ENCODE results near the gene FREM3.

- TF ChIP-seq, protein P1, sequence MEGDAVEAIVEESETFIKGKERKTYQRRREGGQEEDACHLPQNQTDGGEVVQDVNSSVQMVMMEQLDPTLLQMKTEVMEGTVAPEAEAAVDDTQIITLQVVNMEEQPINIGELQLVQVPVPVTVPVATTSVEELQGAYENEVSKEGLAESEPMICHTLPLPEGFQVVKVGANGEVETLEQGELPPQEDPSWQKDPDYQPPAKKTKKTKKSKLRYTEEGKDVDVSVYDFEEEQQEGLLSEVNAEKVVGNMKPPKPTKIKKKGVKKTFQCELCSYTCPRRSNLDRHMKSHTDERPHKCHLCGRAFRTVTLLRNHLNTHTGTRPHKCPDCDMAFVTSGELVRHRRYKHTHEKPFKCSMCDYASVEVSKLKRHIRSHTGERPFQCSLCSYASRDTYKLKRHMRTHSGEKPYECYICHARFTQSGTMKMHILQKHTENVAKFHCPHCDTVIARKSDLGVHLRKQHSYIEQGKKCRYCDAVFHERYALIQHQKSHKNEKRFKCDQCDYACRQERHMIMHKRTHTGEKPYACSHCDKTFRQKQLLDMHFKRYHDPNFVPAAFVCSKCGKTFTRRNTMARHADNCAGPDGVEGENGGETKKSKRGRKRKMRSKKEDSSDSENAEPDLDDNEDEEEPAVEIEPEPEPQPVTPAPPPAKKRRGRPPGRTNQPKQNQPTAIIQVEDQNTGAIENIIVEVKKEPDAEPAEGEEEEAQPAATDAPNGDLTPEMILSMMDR (IDR thresholded peaks at IDR 0.05), result no peak
- TF ChIP-seq POLR2A (IDR thresholded peaks at IDR 0.05), result no peak
Observed at GRCh38 chr4:143606480-143606879, 94.0 kb downstream of the FREM3 start.

Data from lower leg skin (tissue), 3 donors.